NCI-H2196 treated with DMSO at 0.1 percent for 48 hours (cell line): Measurements from ENCODE around the gene KLK11.

Experiments
- DNase-seq: peaks from one replicate; lab custom pipeline; 2025; ENCODE audit not compliant: unreplicated experiment; lab: John Stamatoyannopoulos, UW

The KLK11 gene

DNA sequence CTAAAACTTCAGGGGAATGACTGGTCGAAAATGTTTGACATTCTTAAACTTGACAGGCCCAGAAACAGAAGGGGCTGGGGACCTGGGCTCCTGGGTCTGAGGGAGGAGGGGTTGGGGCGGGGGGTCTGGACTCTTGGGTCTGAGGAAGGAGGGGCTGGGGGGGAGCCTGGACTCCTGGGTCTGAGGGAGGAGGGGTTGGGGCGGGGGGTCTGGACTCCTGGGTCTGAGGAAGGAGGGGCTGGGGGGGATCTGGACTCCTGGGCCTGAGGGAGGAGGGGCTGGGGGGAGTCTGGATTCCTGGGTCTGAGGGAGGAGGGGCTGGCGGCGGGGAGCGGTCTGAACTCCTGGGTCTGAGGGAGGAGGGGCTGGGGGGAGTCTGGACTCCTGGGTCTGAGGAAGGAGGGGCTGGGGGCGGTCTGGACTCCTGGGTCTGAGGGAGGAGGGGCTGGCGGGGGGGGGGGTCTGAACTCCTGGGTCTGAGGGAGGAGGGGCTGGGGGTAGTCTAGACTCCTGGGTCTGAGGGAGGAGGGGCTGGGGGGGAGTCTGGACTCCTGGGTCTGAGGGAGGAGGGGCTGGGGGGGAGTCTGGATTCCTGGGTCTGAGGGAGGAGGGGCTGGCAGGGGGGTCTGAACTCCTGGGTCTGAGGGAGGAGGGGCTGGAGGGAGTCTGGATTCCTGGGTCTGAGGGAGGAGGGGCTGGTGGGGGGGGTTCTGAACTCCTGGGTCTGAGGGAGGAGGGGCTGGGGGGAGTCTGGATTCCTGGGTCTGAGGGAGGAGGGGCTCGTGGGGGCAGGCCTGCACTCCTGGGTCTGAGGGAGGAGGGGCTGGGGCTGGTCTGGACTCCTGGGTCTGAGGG lies 51.5 kb downstream of the KLK11 start:
- DNase-seq, result no peak

DNA sequence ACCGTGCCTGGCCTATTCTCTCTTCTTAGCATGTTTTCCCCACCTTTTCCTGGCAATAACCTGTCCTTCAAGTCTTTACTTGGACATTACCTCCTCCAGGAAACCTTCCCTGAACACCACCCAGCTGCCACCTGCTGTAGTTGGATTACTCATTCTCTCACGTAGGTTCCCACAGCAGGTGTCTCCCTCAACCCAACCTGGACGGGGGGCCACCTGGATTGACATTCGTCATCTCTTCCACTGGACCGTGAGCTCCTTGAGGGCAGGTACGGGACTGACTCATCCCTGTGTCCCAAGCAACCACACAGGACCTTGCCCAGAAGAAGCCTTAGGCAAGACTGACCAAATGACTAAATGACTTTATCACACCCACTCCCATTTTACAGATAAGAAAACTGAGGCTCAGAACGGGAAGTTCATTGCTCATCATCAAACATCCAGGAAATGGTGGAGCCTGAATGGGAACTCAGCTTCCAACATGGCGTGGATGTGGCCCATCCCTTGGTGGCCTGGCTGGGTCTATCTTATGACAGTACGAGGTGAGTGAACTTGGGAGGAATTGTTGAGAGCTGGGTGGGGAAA lies 53.5 kb downstream of the KLK11 start:
- no peak for DNase-seq
